C1 segment of cervical spinal cord (tissue), 14 donors: Measurements from ENCODE around the gene RALBP1.
"Not testable (repeated sequence)": the region's sequence is repeated elsewhere in the genome, so short reads cannot be mapped to it uniquely, and the experiment has no call there.

Experiments
- DNase-seq, 14 donors: peaks; one replicate each; lab custom pipeline; 2025; lab: John Stamatoyannopoulos, UW

RALBP1 gene

DNA sequence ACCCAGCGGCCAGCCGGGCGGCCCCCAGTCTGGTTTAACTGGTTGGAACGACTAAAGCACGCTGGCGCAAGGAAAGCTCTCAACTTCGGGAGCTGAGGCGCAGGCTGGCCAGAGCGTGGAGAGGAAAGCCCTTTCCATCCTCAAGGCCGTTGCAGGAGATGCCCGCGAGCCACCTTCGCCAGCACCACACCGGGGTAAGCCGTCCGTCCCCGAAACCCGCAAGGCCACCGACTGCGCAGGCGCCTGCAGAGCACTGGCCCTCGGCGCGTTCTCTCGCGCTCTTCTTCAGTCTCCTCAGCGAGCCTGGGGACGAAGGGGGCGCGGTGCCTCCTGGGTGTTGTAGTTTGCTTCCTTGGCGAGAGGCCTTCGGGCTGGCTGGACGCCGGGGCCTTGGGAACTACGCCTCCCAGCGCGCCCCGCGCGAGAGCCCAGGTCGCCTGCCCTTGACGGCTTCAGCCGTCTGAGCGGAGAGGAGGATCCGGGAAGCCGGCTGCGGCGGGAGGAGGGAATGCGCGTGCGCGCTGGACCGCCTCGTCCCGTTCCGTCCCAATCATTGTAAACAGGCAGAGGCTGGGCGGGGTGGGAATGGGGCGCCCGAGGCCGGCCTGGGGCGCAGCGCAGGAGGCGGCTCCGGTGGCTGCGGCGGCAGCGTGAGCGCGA lies at the start of gene RALBP1:
TSS of gene RALBP1 (plus strand) at position 531 of the 660 bp plus-strand sequence. CDS start 37,533 bp downstream, outside the sequence.
- peak; percentile 93 to 100 (median 98) for DNase-seq

DNA sequence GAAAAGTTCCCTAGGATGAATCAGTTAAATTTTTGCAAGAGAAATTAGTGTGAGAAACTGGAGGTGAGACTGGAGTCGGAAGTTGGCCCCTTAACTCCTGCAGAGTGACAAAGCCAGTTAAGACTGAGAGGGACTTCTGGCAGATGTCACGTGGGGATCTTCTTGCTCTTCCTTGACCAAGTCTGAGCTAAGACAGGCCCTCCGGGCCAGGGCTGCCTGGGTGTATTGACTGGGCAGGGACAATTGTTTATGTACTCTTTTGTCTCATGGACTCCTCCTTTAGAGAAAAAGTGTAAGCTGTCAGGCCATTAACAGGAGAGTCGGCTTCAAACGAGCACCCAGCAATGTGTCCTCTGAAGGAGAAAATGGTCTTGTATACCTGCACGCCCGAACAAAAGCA lies 48.6 kb upstream of the RALBP1 start:
- no peak for DNase-seq

DNA sequence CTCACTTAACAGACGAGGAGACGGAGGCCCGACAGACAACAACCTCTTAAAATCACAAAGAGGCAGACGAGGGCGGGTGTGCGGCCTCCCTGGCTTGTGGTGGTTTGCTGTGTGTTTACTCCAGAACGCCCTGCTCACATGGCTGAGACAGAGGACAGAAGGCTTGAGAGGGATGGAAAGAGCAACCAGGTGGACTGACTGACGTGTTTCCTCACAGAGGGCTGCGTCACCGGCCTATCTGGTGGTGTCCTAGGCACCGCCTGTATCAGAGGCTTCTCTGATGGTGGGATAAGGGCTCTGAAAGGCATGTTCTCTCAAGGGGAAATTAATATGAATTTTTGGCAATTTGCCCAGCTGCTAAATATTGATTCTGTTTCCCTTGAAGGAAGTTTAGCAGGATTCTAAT lies 47.0 kb upstream of the RALBP1 start:
- no peak for DNase-seq

DNA sequence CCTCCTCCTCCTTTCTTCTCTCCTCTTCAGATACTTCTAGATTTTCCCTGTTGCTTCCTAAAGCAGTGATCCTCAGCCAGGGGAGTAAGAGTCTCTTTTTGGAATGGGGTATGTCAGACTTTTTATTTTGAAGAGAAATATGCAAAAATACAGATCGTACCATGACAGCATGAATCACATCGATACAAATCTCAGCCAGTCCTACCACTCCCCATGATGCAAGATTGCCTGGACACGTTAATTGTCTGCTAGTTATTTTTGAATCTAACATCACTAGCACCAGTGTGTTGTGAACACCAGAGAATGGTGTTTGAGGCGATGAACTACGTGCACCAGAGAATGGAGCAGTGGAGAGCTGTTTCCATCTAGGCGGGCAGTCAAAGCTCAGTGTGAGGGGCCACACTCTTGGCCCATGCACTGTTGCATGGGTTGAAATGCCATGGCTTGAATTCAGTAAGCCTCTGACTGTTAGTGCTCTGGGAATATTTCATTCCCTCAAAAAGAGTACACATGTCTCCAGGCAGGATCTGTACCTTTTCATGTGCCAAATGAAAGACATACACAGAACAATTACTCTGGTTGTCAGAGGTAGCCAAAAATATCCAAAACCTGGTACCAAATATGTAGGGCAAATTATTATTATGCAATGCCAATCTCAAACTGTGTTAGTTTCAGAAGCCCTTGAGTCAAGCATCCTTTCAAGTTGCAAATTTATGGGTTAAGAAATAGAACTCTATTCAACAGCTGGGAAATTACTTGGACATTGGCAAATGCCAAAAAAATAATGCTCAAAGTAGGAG lies 46.3 kb upstream of the RALBP1 start:
- peak in 1 of 14 donors; percentile 92 for DNase-seq

DNA sequence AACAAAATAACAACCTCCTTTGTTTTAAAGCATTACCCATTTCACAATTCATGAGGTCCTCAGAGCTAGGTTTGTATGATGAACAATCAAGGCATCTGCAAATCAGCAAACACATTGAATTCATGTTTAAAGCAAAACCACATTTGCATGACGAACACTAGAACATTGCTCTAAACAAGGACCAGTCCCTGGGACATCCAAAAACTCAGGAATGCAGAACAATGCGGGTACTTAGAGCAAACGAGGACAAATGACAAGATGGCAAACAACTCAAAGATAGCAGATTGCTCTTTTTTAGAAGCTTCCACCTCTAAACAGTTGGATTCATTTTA lies 45.7 kb upstream of the RALBP1 start:
- DNase-seq = no peak

DNA sequence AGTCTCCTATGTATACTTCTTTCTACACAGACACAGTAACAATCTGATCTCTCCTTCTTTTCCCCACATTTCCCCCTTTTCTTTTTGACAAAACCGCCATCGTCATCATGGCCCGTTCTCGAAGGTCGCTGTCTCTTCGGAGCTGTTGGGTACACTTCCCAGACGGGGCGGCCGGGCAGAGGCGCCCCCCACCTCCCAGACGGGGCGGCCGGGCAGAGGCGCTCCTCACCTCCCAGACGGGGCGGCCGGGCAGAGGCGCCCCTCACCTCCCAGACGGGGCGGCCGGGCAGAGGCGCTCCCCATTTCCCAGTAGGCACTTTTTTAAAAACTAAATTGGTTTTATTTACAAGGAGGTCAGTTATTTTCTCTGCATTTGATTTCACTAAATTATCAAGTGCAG lies 45.0 kb upstream of the RALBP1 start:
- not testable (repeated sequence) for DNase-seq

DNA sequence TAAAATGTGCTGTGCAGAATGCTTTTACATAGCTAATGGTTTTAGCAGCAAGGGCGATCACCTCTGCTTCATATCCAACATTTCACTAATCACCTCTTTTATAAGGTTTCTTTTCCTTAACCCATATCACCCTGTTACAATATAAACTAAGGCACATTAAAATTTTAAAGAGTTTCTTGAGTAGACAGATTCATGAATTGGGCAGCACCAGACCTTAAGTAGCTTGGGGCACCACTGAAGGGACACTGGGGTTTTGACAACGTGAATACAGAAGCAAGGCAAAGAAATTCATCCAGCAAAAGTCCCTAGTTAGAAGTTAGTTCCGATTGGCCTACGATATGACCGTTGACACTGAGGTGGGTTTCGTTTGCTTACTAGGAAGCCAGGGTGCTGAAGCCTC lies 44.0 kb upstream of the RALBP1 start:
- DNase-seq = no peak

DNA sequence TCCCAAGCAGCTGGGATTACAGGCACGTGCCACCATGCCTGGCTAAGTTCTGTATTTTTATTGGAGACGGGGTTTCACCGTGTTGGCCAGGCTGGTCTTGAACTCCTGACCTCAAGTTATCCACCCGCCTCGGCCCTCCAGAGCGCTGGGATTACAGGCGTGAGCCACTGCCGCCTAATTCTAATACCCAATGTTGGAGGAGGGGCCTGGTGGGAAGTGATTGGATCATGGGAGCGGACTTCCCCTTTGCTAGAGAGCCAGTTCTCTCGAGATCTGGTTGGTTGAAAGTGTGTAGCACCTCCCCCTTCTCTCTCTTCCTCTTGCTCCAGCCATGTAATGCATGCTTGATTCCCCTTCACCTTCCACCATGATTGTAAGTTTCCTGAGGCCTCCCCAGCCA lies 42.2 kb upstream of the RALBP1 start:
- DNase-seq = not testable (repeated sequence)

DNA sequence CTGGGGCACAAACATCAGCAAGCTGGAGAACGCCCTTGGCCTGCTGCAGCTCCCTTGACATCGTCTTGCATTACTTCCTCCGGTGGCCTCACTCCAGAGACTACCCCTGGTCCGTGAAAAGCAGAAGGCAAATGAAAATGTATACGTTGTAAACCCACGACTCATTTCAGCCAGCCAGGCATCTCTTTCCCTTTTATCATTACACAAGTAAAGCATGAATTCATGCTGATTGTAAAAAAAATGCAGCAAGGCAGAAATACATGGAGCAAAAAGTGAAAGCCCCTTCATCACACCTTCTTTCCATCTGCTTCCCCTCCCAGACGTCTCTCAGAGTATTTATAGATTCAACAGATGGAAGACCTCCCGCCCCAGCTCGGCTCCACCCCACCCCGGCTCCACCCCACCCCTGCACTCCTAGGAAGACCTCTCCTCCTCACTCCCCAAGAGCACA lies 41.6 kb upstream of the RALBP1 start:
- DNase-seq = peak in 1 of 14 donors; percentile 26

DNA sequence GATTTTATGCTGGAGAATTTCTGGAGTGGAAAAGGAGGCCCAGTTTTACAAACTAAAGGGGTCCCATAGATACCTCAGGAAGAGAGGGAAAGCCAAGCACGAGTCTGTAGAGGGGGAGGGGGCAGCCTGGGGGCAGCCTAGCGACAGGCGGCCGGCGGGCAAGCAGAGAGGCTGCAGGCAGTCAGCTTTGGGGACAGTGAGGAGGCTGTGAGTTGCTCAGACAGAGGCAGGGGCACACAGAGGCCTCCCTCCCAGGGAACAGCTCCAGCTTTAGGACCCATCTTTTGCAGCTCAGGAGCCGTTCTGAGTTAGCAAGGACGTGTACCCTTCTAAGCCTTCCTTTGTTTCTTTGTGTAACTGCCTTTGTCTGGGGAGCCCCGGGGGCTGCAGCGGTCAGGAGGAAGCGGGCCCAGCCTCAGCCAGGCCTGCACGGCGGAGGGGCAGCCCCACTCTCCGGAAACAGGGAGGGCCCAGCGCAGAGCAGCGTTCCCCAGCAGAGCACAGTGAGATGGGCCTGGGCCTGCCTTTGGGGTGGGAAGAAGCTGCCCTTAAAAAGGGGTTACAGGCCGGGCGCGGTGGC lies 41.1 kb upstream of the RALBP1 start:
- DNase-seq = no peak

DNA sequence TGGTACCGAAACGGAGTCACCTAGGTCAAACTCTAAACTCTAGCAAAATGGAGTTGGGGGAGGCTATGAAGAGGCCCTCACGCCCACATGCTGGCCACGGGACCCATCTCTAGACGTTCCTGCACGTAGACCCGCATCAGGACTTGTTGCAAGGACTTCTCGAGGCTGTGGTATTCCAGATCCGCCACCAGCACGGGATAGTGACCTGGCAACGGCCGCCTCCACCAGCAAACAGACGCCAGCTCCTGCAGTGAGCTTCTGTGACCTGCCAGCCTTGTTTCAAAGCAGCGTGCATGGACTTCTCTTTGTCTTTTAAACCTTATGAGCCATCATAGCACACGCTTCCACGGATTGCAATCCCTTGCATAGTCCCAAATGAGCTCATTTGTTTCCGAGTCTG lies 40.3 kb upstream of the RALBP1 start:
- peak in 2 of 14 donors; percentile 16 to 85 for DNase-seq

DNA sequence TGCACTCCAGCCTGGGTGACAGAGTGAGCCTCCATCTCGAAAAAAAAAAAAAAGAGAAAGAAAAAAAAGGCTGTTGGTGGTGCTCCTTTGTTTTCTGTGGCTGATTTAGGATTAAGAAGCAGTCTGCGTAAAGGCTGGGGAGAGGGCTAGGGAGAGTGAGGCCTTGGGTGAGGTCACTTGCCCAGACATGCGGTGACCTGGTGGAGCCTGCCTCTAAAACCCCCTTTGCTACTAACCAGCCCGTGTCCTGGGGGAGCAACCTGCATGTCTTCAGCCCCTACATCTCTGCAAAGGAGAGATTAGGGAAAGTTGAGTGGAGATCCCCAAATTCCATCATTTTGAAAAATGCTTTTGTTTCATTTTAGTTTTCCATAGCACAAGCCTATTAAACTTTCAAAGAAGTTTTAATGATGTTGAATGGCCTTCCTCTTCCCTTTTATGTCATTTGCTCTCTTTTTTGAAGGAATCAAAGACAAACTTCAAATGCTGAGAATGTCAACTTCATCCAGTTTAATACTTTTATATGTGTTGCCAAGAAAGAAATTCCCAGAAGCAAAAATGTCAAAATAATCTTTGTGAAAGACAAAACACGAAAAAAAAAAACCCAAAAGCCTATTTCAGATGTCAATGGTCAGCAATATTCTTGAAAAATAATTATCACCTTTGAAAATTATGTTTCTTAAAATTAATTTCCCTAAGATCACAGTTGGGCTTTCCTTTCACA lies 38.9 kb upstream of the RALBP1 start:
- no peak for DNase-seq

DNA sequence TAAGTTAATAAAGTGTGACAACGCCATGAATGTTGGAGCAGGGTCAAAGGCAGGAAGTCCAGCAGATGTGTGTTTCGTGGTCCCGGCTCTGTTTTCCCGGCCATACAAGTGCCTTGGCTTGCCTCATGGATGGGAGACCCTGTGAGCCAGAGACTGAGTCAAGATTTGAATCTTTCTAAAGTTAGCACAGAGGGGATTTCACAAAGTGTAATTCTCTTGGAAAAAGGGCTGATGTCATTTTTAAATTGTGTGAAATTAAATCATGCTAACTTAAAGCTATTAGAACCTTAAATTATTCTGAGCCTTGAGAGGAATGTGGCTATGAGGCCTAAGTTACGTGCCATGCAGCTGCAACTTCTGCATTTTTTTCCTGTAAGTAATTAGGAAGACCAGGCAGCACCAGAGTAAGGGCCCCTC lies 38.3 kb upstream of the RALBP1 start:
- DNase-seq = no peak

DNA sequence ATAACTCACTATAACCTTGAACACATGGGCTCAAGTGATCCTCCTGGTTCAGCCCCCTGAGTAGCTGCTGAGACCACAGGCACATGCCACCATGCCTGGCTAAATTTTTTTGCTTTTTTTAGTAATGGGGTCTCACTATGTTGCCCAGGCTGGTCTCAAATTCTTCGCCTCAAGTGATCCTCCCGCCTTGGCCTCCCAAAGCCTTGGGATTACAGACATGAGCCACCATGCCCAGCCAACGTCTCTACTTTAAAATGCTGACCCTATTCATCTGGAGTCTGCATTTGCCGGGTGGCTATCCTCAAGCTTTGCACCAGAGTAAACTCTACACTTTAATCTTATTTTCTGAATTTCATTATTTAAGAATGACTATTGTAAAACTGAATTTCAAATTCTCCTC lies 37.6 kb upstream of the RALBP1 start:
- DNase-seq = no peak

DNA sequence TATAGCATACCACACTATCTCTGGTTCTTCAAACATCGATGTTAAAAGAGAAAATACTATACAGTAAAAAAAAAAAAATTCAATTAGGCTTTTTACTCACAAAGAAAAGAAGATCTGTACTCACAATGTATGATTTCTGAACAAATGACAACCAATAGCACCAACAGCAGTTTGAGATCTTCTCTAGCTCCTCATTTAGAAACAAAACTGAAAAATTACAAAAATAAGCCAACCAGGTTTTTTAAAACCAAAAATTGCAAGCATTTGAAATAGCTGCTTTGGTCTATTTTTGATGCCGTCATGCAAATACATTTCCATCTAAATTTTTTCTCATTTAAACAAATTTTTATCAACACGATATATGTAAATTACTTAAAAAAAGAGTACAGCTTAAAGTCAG lies 34.3 kb upstream of the RALBP1 start:
- DNase-seq = no peak

DNA sequence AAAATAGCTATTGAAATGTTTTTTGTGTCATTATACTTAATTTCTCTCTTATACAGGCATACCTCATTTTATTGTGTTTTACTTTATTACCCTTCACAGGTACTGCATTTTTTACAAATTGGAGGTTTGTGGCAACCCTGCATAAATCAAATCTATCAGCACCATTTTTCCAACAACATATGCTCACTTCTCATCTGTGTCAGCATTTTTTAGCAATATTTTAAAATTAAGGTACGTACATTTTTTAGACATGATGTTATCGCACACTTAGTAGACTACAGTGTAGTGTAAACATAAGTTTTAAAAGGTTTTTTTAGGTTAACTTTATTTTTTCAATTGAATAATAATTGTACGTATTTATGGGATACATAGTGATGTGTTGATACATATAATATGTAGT lies 30.8 kb upstream of the RALBP1 start:
- no peak for DNase-seq

DNA sequence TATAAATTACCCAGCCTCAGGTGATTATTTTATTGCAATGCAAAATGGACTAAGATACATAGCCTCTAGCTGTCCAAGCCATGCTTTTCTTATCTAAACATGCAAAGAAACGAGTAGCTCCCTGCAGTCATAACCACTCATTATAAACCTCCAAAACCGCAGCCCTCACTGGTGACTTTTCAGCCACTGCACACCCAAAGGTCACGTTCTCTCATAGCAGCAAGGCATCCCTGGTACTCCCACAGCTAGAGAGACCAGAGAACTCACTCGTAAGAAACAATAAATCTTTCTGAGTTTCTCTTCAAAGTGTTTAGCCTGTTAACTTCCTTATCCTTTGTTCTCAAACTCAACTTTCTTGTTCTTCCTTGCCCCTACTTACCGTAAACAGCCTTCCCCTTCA lies 28.5 kb upstream of the RALBP1 start:
- no peak for DNase-seq

DNA sequence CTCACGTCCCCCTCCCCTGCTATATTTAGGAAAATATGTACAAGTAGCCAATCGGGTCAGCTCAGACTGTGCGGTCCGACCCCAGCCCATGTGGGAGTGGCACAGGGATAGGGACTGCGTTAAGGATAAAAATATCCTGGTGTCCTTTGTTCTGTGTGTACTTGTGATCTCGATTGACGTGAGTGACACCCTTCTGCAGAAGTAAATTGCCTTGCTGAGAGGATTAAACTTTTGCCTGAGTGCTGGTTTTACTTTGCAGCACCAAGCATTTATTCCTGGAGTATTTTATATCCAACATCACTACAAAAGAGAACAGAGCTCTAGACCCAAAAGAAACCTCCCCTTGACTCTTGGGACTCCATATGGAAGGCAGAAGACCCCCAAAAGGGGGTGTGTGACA lies 28.0 kb upstream of the RALBP1 start:
- no peak for DNase-seq

DNA sequence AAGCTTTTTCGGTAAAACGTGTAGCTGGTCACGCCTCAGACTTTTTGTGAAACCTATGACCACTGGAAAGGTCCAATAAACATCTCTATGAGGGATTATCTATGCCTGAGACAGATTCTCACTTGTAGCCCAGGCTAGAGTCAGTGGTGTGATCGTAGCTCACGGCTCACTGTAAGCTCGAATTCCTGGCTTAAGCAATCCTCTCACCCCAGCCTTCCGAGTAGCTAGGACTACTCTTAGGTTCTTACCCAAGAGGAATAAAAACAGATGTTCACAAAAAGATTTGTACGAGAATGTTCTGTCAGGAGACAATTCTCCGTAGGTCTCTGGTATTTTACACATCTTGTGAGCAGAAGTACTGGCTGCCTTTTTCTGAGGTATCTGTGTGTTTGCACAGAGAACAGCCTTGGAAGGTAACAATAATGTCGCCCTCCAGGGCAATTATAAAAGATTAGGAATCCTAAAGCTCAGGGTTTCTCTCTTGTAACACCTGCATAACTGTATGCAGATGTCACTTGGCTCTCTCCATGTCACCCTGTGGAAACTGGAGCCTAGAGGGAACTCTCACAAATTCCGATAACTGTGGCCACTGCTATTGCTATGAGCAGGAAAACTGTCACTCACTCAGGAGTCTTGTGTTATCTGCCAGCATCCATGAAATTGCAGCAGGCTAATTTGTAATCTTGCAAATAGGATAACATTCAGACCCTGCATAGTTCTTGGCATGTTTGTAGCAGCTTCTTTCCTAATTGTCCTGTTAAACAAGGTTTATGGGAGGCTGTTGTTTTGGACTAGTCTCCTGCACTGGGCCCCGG lies 25.5 kb upstream of the RALBP1 start:
- DNase-seq = no peak

DNA sequence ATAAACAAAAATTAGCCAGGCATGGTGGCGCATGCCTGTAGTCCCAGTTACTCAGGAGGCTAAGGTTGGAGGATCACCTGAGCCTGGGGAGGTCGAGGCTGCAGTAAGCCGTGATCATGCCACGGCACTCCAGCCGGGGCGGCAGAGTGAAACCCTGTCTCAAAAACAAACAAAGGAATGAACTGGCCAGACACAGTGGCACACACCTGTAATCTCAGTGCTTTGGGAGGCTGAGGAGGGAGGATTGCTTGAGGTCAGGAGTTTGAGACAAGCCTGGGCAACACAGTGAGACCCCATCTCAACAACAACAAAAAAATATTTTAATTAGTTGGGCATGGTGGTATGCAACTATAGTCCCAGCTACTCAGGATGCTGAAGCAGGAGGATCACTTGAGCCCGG lies 24.4 kb upstream of the RALBP1 start:
- not testable (repeated sequence) for DNase-seq

DNA sequence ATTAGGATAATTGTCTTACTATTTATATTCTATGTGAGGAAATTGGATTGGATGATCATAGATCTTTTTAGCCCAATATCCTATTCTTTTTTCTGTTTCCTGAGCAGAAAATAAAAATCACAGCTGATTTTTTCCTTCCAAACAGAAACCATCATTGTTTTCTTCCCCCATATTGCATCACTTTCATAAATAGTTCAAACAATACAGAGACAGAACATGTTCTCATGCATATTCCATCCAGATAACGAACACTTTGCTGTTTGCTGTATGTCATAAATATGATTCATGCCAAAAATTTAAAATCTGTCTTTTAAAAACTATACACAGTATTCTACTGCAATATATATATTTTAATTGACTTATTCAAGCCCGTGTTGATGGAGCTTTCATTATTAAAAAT lies 22.0 kb upstream of the RALBP1 start:
- no peak for DNase-seq
